AG09319 (cell line): ENCODE measurements around the gene WDR27.
A peak's percentile ranks its signal among the peaks of the same experiment; 100 is the strongest.

ENCODE experiments used
- DNase-seq: peaks from one replicate; pipeline ENCODE4 v3.0.0-alpha.2; 2010; ENCODE audit warnings: low read depth; ENCODE audit errors: extremely low read depth
- TF ChIP-seq, protein P1 (sequence below): IDR thresholded peaks from 2 replicates; pipeline ENCODE4 v1.5.1; 2011; ENCODE audit warnings: low read depth, mild to moderate bottlenecking, inconsistent platforms, low read length, moderate library complexity

WDR27 gene

GRCh38 chr6:169454204-169454871, 247.5 kb downstream of the WDR27 start:
- peak; percentile 80 for DNase-seq
- TF ChIP-seq, protein P1, sequence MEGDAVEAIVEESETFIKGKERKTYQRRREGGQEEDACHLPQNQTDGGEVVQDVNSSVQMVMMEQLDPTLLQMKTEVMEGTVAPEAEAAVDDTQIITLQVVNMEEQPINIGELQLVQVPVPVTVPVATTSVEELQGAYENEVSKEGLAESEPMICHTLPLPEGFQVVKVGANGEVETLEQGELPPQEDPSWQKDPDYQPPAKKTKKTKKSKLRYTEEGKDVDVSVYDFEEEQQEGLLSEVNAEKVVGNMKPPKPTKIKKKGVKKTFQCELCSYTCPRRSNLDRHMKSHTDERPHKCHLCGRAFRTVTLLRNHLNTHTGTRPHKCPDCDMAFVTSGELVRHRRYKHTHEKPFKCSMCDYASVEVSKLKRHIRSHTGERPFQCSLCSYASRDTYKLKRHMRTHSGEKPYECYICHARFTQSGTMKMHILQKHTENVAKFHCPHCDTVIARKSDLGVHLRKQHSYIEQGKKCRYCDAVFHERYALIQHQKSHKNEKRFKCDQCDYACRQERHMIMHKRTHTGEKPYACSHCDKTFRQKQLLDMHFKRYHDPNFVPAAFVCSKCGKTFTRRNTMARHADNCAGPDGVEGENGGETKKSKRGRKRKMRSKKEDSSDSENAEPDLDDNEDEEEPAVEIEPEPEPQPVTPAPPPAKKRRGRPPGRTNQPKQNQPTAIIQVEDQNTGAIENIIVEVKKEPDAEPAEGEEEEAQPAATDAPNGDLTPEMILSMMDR, result no peak; the same call in 1 of the 2 replicates

DNA sequence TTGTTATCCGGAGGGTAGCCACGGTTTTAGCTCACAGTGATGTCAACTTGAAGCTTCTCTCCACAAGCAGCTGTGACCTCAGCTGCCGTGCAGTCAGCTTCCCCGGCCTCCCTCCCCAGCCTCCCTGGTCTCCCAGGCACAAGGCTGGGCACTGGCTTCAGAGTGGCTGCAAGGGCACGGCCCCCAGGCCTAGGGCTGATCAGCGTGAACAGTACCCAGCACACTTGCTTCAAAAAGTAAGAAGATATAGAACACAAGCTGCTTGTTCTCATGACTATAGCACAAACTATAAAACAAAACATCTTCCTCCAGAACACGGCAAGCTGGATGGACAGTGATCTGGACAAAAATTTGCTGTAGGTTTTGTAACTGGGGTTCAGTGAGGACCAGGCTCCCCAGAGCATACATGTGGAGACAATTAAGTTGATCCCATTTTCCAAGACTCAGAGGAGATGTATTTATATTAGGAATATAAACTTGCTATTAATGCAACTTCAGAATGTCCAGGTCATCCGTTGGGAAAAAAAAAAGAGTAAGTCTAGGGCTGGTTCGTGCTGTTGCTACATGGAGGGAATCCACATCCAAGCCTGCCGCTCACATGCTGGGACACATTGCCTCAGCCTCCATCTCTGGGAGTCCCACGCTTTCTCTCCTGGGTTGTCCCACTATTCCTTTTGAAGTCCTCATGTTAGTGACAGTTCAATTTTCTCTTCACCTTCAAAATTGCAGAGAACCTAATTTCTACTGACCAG, 248.8 kb downstream of the WDR27 start:
- peak; percentile 14 for DNase-seq
- TF ChIP-seq, protein P1, result no peak

DNA sequence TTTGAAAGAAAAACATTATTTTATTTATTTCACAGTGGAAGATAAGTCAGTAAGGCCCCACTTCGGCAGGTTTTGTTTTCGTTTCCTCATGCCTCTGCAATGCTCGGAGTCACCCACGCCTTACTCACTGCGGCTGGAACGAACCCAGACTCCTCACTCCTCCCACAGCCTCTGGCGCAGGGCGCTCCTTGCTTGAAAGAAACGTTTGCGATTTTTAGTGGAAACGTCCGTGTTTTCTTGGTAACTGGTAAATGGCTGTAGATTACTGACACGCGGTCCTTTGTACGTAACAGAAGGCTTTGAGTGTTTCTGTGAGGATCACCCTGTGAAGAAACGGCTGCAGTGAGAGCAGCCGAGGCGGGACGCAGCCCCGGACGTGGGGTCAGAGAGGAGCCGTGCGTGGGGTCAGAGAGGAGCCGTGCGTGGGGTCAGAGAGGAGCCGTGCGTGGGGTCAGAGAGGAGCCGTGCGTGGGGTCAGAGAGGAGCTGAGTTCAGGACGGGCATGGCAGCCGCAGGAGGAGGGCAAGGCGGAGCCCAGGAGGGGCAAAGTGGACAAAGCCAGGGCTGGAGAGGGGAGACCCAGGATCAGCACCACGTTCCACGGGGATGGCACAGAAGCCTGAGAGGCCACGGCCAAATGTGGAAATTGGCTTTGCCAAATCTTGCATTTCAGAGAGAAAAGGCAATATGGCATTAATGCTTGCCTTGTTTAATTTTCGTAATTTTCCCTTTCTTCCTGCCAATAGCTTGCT, 249.5 kb downstream of the WDR27 start:
- TF ChIP-seq, protein P1, result no peak
- DNase-seq, result peak; percentile 76

GRCh38 chr6:169451065-169451838, 250.6 kb downstream of the WDR27 start:
- TF ChIP-seq, protein P1, result no peak
- DNase-seq, result no peak

GRCh38 chr6:169450097-169450496, 251.7 kb downstream of the WDR27 start:
- TF ChIP-seq, protein P1, result no peak
- DNase-seq, result no peak

GRCh38 chr6:169449221-169449620, 252.6 kb downstream of the WDR27 start:
- TF ChIP-seq, protein P1, result no peak
- DNase-seq, result no peak
